Omental fat pad (tissue), 4 donors: ENCODE measurements around the gene EXT2. TPM values are rescaled to one million over a fixed set of nuclear protein-coding genes. Genes with fewer than 3 reads are reported as not detected.

Experiments used
- ATAC-seq: fragments of 150-250 bp; one replicate; pipeline ENCODE4 v1.9.1; 2016; ENCODE audit warnings: mild to moderate bottlenecking, moderate library complexity; ENCODE audit not compliant: low FRiP score
- DNase-seq: peaks from one replicate; pipeline ENCODE4 v3.0.0-alpha.2; 2019; ENCODE audit warnings: low spot score
- total RNA-seq, 4 donors: library from RNA; depleted of rRNA; stranded (reverse); fragments of >200 nt; gene quantifications; one replicate each; pipeline ENCODE4 v1.1.0, GENCODE V29; 2016
- TF ChIP-seq, protein P1 (sequence below), 3 donors: fragments of 450-650 bp; IDR thresholded peaks; one replicate each; pipeline ENCODE4 v1.5.1; 2016 to 2017; ENCODE audit warnings: antibody characterized with exemption in 3 of 3, mild to moderate bottlenecking in 3 of 3, moderate library complexity in 2 of 3

Gene EXT2
- total RNA-seq, 4 donors from 2014 or later, result 60.5 to 91.0 (median 76.1) TPM

- TF ChIP-seq, protein P1, sequence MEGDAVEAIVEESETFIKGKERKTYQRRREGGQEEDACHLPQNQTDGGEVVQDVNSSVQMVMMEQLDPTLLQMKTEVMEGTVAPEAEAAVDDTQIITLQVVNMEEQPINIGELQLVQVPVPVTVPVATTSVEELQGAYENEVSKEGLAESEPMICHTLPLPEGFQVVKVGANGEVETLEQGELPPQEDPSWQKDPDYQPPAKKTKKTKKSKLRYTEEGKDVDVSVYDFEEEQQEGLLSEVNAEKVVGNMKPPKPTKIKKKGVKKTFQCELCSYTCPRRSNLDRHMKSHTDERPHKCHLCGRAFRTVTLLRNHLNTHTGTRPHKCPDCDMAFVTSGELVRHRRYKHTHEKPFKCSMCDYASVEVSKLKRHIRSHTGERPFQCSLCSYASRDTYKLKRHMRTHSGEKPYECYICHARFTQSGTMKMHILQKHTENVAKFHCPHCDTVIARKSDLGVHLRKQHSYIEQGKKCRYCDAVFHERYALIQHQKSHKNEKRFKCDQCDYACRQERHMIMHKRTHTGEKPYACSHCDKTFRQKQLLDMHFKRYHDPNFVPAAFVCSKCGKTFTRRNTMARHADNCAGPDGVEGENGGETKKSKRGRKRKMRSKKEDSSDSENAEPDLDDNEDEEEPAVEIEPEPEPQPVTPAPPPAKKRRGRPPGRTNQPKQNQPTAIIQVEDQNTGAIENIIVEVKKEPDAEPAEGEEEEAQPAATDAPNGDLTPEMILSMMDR (IDR thresholded peaks at IDR 0.05), result no peak
- DNase-seq (no peak), ATAC-seq (no peak)
Measured at GRCh38 chr11:44243595-44244343, 148.3 kb downstream of the EXT2 start.

GRCh38 chr11:44244639-44245310, 149.3 kb downstream of the EXT2 start:
- ATAC-seq, result no peak
- DNase-seq, result no peak
- TF ChIP-seq, protein P1 (IDR thresholded peaks at IDR 0.05), result no peak

GRCh38 chr11:44246726-44247125, 151.2 kb downstream of the EXT2 start:
- ATAC-seq (no peak), DNase-seq (no peak)
- TF ChIP-seq, protein P1 (IDR thresholded peaks at IDR 0.05), result no peak

GRCh38 chr11:44247508-44247907, 152.0 kb downstream of the EXT2 start:
- DNase-seq, result no peak
- TF ChIP-seq, protein P1 (IDR thresholded peaks at IDR 0.05), result no peak
- ATAC-seq, result no peak

DNA sequence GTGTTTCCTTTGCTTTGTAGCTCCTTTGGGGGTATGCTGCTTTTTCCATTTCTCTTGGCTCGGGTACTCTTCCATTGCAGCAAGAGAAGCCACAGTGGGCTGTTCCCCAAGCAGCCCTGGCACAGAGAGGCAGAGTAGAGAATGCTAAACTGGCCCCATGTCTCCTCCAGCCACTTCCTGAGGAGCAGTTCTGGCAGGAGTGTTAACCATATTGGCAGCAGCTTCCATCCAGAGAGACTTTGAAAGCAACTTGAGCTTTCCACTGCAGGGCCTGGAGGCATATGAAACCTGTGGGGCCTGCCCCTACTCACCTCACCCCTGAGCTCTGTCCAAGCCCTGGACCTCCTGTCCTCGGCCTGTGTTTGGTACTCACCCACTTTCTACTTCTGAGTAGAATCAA, 152.6 kb downstream of the EXT2 start:
- no peak for ATAC-seq
- TF ChIP-seq, protein P1 (IDR thresholded peaks at IDR 0.05), result no peak
- no peak for DNase-seq

GRCh38 chr11:44250421-44250820, 154.9 kb downstream of the EXT2 start:
- ATAC-seq (no peak), DNase-seq (no peak)
- TF ChIP-seq, protein P1 (IDR thresholded peaks at IDR 0.05), result no peak
